ENCODE measurements around the gene RACK1. TPM values are rescaled to one million over a fixed set of nuclear protein-coding genes. Genes with fewer than 3 reads are reported as not detected.

Gene RACK1
- total and polyA plus RNA-seq, 2 of the 4 experiments (the other 2 are of a cell fraction), result 4,263 to 9,350 TPM

- POLR2A ChIA-PET (ENCODE audit: unreplicated experiment), result no interaction called here
- CTCF ChIA-PET, result no interaction called here
Observed at GRCh38 chr5:181218795-181219124, 24.9 kb downstream of the RACK1 start.

More at GRCh38 chr5:181218795-181219124, 24.9 kb downstream of the RACK1 start:
- H2BK15ac ChIP-seq (ENCODE audit: low read depth, low read length), result no peak overlapping the region
- H3K9ac ChIP-seq (ENCODE audit: low read depth, low read length), result no peak overlapping the region
- H3K9me3 ChIP-seq (ENCODE audit: control insufficient read depth, insufficient read depth, low read length), result no peaks in the 10 kb centered on the region
- H3K4me1 ChIP-seq (ENCODE audit: control insufficient read depth, insufficient read depth, low read length), result 0 out of 2 replicates have a peak, but pooled peaks cover 2% of the 10 kb centered on the region
- H2BK5ac ChIP-seq (ENCODE audit: low read depth, low read length, poor library complexity, severe bottlenecking), result no peak overlapping the region
- no peak overlapping the region for H3K18ac ChIP-seq (ENCODE audit: low read depth, low read length)
- intact Hi-C loops (cut with micrococcal nuclease) (loop anchor here (1.0 kb wide), 2 partner anchors 11 to 27 kb away; no protein-coding TSS in a partner anchor), in situ Hi-C loops (cut with MboI; ENCODE audit: low sequenced_read_pairs) (no loop called here), dilution Hi-C loops (cut with HindIII; ENCODE audit: low sequenced_read_pairs, unreplicated experiment) (no loop called here)
- H4K91ac ChIP-seq (ENCODE audit: insufficient read depth, low read depth, low read length), result no peak overlapping the region
- no peak overlapping the region for H4K8ac ChIP-seq (ENCODE audit: low read depth in 2 of 2, low read length in 2 of 2)
- no peak for ATAC-seq (ENCODE audit: low read depth)
- H3K27ac ChIP-seq (ENCODE audit: insufficient read depth, low read length), result no peak overlapping the region
- no peak overlapping the region for H2BK120ac ChIP-seq (ENCODE audit: low read depth, low read length)
- H2AK5ac ChIP-seq (ENCODE audit: low read depth, low read length), result no peak overlapping the region
- no peak overlapping the region for H3K4ac ChIP-seq (ENCODE audit: low read depth, low read length)
- H4K20me1 ChIP-seq (ENCODE audit: insufficient read depth, low read length), result peaks cover 15% of the 10 kb centered on the region
- H2BK20ac ChIP-seq (ENCODE audit: low read depth, low read length), result no peak overlapping the region
- no peak overlapping the region for H3K14ac ChIP-seq (replicated peaks; ENCODE audit: low read depth, low read length)
- no peak overlapping the region for H3K23ac ChIP-seq (ENCODE audit: low read depth, low read length)
- TF ChIP-seq MAZ (IDR thresholded peaks at IDR 0.05; ENCODE audit: borderline replicate concordance, low read depth, low read length) (no peak), CEBPB (IDR thresholded peaks at IDR 0.05; ENCODE audit: low read depth, low read length) (no peak), RAD21 (IDR thresholded peaks at IDR 0.05; ENCODE audit: low read length) (no peak), CHD1 (IDR thresholded peaks at IDR 0.05; ENCODE audit: low read depth, low read length) (no peak), SMC3 (IDR thresholded peaks at IDR 0.05; ENCODE audit: low read depth, low read length) (no peak)
- H3K36me3 ChIP-seq (ENCODE audit: control insufficient read depth, insufficient read depth, low read length), result no peaks in the 10 kb centered on the region
- no peak for DNase-seq
- no peak overlapping the region for H2AK9ac ChIP-seq (replicated peaks; ENCODE audit: low read depth, low read length, poor library complexity)
- H2AFZ ChIP-seq (replicated peaks; ENCODE audit: low read length, poor library complexity), result peak overlapping the region; percentile 68
- peak overlapping the region; percentile 25; the same call in 1 of the 2 replicates for H3K4me2 ChIP-seq (ENCODE audit: low read depth, low read length)
- no peak overlapping the region for H4K5ac ChIP-seq (ENCODE audit: low read depth, low read length)
- WGBS, 2 experiments (ENCODE audit: extremely low coverage in 2 of 2, insufficient read length in 1 of 2), result no CpG with 5 or more reads among the region's 10 CpGs
- BruUV-seq (replicated peaks), result no TSS peak
- peaks cover 8% of the 10 kb centered on the region; the same call in 1 of the 2 replicates for H3K9me1 ChIP-seq (ENCODE audit: insufficient read depth, low read length)
- H3K4me3 ChIP-seq (ENCODE audit: insufficient read depth, low read depth, low read length), result peak overlapping the region; percentile 49
- no peak overlapping the region for H3K56ac ChIP-seq (ENCODE audit: extremely low read depth, insufficient read depth, low read length)
- peaks cover 0 to 2% of the 10 kb centered on the region in 2 experiments; a peak in 3 of 4 replicates for H3K79me1 ChIP-seq (ENCODE audit: low read depth in 1 of 2, low read length in 2 of 2)
- H3K27me3 ChIP-seq (ENCODE audit: control insufficient read depth, insufficient read depth, low read length), result no peaks in the 10 kb centered on the region
